ENCODE results near the gene TADA1.
"Not testable (repeated sequence)": the region's sequence is repeated elsewhere in the genome, so short reads cannot be mapped to it uniquely, and the experiment has no call there.

Gene TADA1

GRCh38 chr1:166888373-166889111, 12.5 kb upstream of the TADA1 start:
- DNase-seq, result no peak

- DNase-seq, result no peak
Measured at GRCh38 chr1:166884971-166885370, 8.9 kb upstream of the TADA1 start.

GRCh38 chr1:166884040-166884642, 8.1 kb upstream of the TADA1 start:
- DNase-seq, result peak; percentile 67

- no peak for DNase-seq
Measured at GRCh38 chr1:166882893-166883292, 6.8 kb upstream of the TADA1 start.

GRCh38 chr1:166878173-166878917, 2.3 kb upstream of the TADA1 start:
- DNase-seq, result not testable (repeated sequence)

GRCh38 chr1:166876540-166876838, 425 bp upstream of the TADA1 start:
- DNase-seq, result no peak

- DNase-seq, result no peak
Measured at GRCh38 chr1:166875302-166875733, 746 bp downstream of the TADA1 start.

- DNase-seq, result no peak
Measured at GRCh38 chr1:166874464-166874863, 1.6 kb downstream of the TADA1 start.

- no peak for DNase-seq
Measured at GRCh38 chr1:166870584-166870983, 5.5 kb downstream of the TADA1 start.

GRCh38 chr1:166869318-166870099, 6.6 kb downstream of the TADA1 start:
- no peak for DNase-seq

GRCh38 chr1:166868639-166869038, 7.4 kb downstream of the TADA1 start:
- DNase-seq, result no peak

- DNase-seq, result no peak
Measured at GRCh38 chr1:166865926-166866325, 10.1 kb downstream of the TADA1 start.

- DNase-seq, result no peak
Measured at GRCh38 chr1:166859597-166859996, 16.5 kb downstream of the TADA1 start.

- DNase-seq, result no peak
Measured at GRCh38 chr1:166858726-166859419, 17.2 kb downstream of the TADA1 start.

GRCh38 chr1:166857995-166858394, 18.1 kb downstream of the TADA1 start:
- DNase-seq, result no peak

- DNase-seq, result no peak
Measured at GRCh38 chr1:166855558-166855957, 20.5 kb downstream of the TADA1 start.

GRCh38 chr1:166852918-166853317, 23.1 kb downstream of the TADA1 start:
- DNase-seq, result no peak

GRCh38 chr1:166849135-166849534, 26.9 kb downstream of the TADA1 start:
- no peak for DNase-seq

- no peak for DNase-seq
Measured at GRCh38 chr1:166848193-166848592, 27.9 kb downstream of the TADA1 start.

- no peak for DNase-seq
Measured at GRCh38 chr1:166844791-166845190, 31.3 kb downstream of the TADA1 start.

- no peak for DNase-seq
Measured at GRCh38 chr1:166843769-166844596, 32.1 kb downstream of the TADA1 start.

- no peak for DNase-seq
Measured at GRCh38 chr1:166843322-166843721, 32.7 kb downstream of the TADA1 start.

Data from NCI-H526 treated with DMSO at 0.1 percent for 48 hours (cell line).